Aorta (tissue), 5 donors: ENCODE results near the gene PLXND1. TPM values are rescaled to one million over a fixed set of nuclear protein-coding genes. Genes with fewer than 3 reads are reported as not detected.

Source experiments
- ATAC-seq: fragments of 200-7000 bp; cut with Tn5 transposase; one replicate; pipeline ENCODE4 v1.9.1; 2022; ENCODE audit warnings: moderate library complexity; ENCODE audit not compliant: low FRiP score
- DNase-seq, 2 donors: peaks; one replicate each; pipeline ENCODE4 v3.0.0-alpha.2; 2020
- H3K27ac ChIP-seq, 2 donors: one replicate each; pipeline ENCODE4 v1.5.1; 2013; ENCODE audit warnings: low read length in 2 of 2, mild to moderate bottlenecking in 2 of 2, moderate library complexity in 2 of 2, control low read depth in 1 of 2, inconsistent platforms in 1 of 2, low read depth in 1 of 2
- H3K27me3 ChIP-seq, 2 donors: one replicate each; pipeline ENCODE4 v1.6.1; 2013; ENCODE audit warnings: control low read depth in 1 of 2, low read length in 1 of 2, mild to moderate bottlenecking in 1 of 2, moderate library complexity in 1 of 2; ENCODE audit not compliant: insufficient read depth in 2 of 2, control insufficient read depth in 1 of 2
- H3K36me3 ChIP-seq, 2 donors: one replicate each; pipeline ENCODE4 v1.6.1; 2013; ENCODE audit warnings: control low read depth in 1 of 2, low read length in 1 of 2, mild to moderate bottlenecking in 1 of 2; ENCODE audit not compliant: insufficient read depth in 2 of 2, control insufficient read depth in 1 of 2
- H3K4me1 ChIP-seq, 2 donors: one replicate each; pipeline ENCODE4 v1.6.1; 2013; ENCODE audit warnings: low read length in 2 of 2, control low read depth in 1 of 2, mild to moderate bottlenecking in 1 of 2, moderate library complexity in 1 of 2; ENCODE audit not compliant: insufficient read depth in 2 of 2, control insufficient read depth in 1 of 2
- H3K4me3 ChIP-seq, 2 donors: one replicate each; pipeline ENCODE4 v1.5.1; 2013; ENCODE audit warnings: low read length in 2 of 2, control low read depth in 1 of 2, mild to moderate bottlenecking in 1 of 2
- H3K9me3 ChIP-seq: one replicate; pipeline ENCODE4 v1.6.1; 2013; ENCODE audit warnings: mild to moderate bottlenecking, low read length; ENCODE audit not compliant: control insufficient read depth
- WGBS, 2 donors: extraction: QIAGEN DNeasy Blood & Tissue Kit; methylation state at CpG; one replicate each; pipeline ENCODE4 v1.1.7; 2013; 5-methylcytosine and 5-hydroxymethylcytosine counted together
- intact Hi-C, 2 donors: fragments of 100-400 bp; cut with DNase I; formaldehyde crosslinking; loops; one replicate each; pipeline versions ENCODE4 v1.14.2 to v1.15.0; 2022
- polyA plus RNA-seq, 2 donors: library from polyadenylated mRNA; stranded (reverse); fragments of 200-250 nt; gene quantifications; one replicate each; pipeline ENCODE4 v1.2.3, GENCODE V29; 2013
- total RNA-seq, 2 donors: library from RNA; stranded (reverse); fragmentation: NEBNext Ultra II Directional; extraction: Animal tissue kit (Norgen Biotek cat#: 25700); gene quantifications; one replicate each; pipeline ENCODE4 v1.2.1, GENCODE V29; 2021
- donor health status: healthy with polysubstance abuse.
- donor health status: Bipolar disorder and iron deficiency.
- donor health status: DM: no; HTN: no; CAD: no.
- donor health status: DM: no; HTN: no; CAD: no.
- donor health status: DM: yes; HTN: yes; CAD: no.

The PLXND1 gene
- total and polyA plus RNA-seq, 4 donors: 55.5 to 358 (median 163) TPM

- H3K9me3 ChIP-seq: no peaks in the 10 kb centered on the region
- H3K27me3 ChIP-seq: no peaks in the 10 kb centered on the region
- H3K4me3 ChIP-seq: no peak overlapping the region
- 11 to 14% methylated on average over 15 of the region's 15 CpGs for WGBS, 2 donors
- peak overlapping the region in 1 of 2 donors; percentile 45 for H3K27ac ChIP-seq
- DNase-seq: peak; percentile 91 to 94
- ATAC-seq: peak; percentile 70
- no peaks in the 10 kb centered on the region for H3K36me3 ChIP-seq
- intact Hi-C loops: loop anchor here in 1 of 2 donors (5.0 kb wide), 2 partner anchors 41 to 111 kb away; no protein-coding TSS in a partner anchor
- H3K4me1 ChIP-seq: no peaks in the 10 kb centered on the region
Observed at GRCh38 chr3:129602730-129603560, 3.5 kb downstream of the PLXND1 start.

- peak overlapping the region in 1 of 2 donors; percentile 6 for H3K27ac ChIP-seq
- no peaks in the 10 kb centered on the region for H3K4me1 ChIP-seq
- H3K4me3 ChIP-seq: no peak overlapping the region
Observed at GRCh38 chr3:129602309-129602708, 4.2 kb downstream of the PLXND1 start.

GRCh38 chr3:129601713-129602112, 4.8 kb downstream of the PLXND1 start:
- Histone ChIP-seq H3K36me3 (no peaks in the 10 kb centered on the region), H3K4me3 (no peak overlapping the region), H3K27me3 (no peaks in the 10 kb centered on the region), H3K4me1 (no peaks in the 10 kb centered on the region), H3K27ac (no peak overlapping the region), H3K9me3 (no peaks in the 10 kb centered on the region)
- DNase-seq (no peak), ATAC-seq (no peak)
- WGBS, 2 donors: 17 to 22% methylated on average over 5 of the region's 5 CpGs
- intact Hi-C loops: loop anchor here in 1 of 2 donors (5.0 kb wide), 2 partner anchors 39 to 109 kb away; no protein-coding TSS in a partner anchor

More at GRCh38 chr3:129602309-129602708, 4.2 kb downstream of the PLXND1 start:
- Histone ChIP-seq H3K9me3 (no peaks in the 10 kb centered on the region), H3K27me3 (no peaks in the 10 kb centered on the region), H3K36me3 (no peaks in the 10 kb centered on the region)
- ATAC-seq (no peak), DNase-seq (no peak)
- WGBS, 2 donors: 67 to 72% methylated on average over 11 of the region's 11 CpGs
- intact Hi-C loops: loop anchor here in 1 of 2 donors (5.0 kb wide), 2 partner anchors 40 to 110 kb away; no protein-coding TSS in a partner anchor

DNA sequence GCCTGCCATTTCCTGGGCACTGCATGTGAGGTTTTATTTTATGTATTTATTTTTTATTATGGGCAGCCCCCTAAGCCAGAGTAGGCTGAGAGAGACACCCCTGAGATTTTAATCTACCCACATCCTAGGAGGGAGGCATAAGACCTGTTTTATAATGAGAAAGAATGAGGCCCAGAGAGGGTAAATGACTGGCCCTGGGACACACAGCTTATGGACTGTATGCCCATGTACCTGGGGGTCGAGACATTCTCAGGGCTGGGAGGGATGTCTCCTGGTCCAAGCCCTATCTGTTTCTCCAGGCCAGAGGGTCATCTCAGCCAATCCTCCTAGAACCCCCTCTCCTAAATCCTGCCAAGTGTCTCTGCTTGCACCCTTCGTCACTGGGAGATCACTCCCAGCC, 6.1 kb downstream of the PLXND1 start:
- Histone ChIP-seq H3K9me3 (no peaks in the 10 kb centered on the region), H3K27ac (no peak overlapping the region), H3K36me3 (no peaks in the 10 kb centered on the region), H3K4me3 (no peak overlapping the region), H3K27me3 (no peaks in the 10 kb centered on the region), H3K4me1 (no peaks in the 10 kb centered on the region)
- WGBS, 2 donors: 89 to 90% methylated on average over 2 of the region's 2 CpGs
- ATAC-seq: no peak
- no peak for DNase-seq
- intact Hi-C loops: loop anchor here in 1 of 2 donors (5.0 kb wide), 2 partner anchors 38 to 108 kb away; no protein-coding TSS in a partner anchor

DNA sequence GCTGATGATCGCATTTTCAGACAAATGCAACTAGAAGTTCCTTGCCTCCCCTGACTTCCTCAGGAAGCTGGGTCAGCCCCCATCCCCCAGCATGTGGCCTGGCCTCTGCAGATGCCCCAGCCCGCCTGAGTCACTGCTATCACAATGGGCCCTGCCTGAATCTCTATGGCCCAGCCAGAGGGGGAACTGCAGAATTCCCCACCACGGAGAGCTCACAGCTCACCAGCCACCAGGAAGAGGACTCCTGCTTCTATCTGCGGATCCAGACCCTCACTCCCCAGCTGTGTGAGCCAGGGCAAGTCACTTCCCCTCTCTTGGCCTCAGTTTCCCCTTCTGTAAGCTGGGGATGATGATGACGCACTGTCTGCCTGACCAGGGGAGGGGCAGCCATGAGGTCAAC, 6.9 kb downstream of the PLXND1 start:
- H3K36me3 ChIP-seq: no peaks in the 10 kb centered on the region
- H3K27ac ChIP-seq: no peak overlapping the region
- no peaks in the 10 kb centered on the region for H3K9me3 ChIP-seq
- ATAC-seq: no peak
- no peaks in the 10 kb centered on the region for H3K4me1 ChIP-seq
- WGBS, 2 donors: 70 to 72% methylated on average over 5 of the region's 5 CpGs
- peak in 1 of 2 donors; percentile 92 for DNase-seq
- intact Hi-C loops: loop anchor here in 1 of 2 donors (5.0 kb wide), 2 partner anchors 37 to 107 kb away; no protein-coding TSS in a partner anchor
- H3K27me3 ChIP-seq: no peaks in the 10 kb centered on the region
- no peak overlapping the region for H3K4me3 ChIP-seq

DNA sequence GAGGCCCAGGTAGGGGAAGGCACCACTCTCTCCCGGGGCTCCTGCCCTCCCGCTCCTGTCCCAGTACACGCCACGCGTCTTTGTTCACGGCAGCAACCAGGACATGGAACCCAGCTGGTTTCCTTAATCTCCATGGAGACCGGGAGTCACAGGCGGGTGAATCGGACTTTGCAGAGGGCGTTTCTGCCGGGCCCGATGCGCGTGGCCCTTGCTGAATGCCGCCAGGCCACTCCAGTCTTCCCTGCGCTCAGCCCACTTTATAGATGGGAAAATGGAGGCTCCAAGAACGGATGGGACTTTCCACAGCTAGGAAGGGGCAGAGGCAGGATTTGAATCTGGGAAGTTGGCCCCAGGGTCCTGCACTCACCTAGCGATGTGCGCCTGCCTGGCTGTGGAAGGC, 7.4 kb downstream of the PLXND1 start:
- H3K36me3 ChIP-seq: no peaks in the 10 kb centered on the region
- intact Hi-C loops: no loop called here
- no peaks in the 10 kb centered on the region for H3K4me1 ChIP-seq
- no peaks in the 10 kb centered on the region for H3K9me3 ChIP-seq
- WGBS, 2 donors: 89 to 92% methylated on average over 19 of the region's 19 CpGs
- ATAC-seq: no peak
- no peak overlapping the region for H3K4me3 ChIP-seq
- no peak for DNase-seq
- H3K27me3 ChIP-seq: no peaks in the 10 kb centered on the region
- no peak overlapping the region for H3K27ac ChIP-seq

- DNase-seq (no peak), ATAC-seq (no peak)
- intact Hi-C loops: no loop called here
- WGBS, 2 donors: 88 to 90% methylated on average over 11 of the region's 11 CpGs
- Histone ChIP-seq H3K36me3 (no peaks in the 10 kb centered on the region), H3K4me1 (no peaks in the 10 kb centered on the region), H3K27me3 (no peaks in the 10 kb centered on the region), H3K27ac (no peak overlapping the region), H3K9me3 (no peaks in the 10 kb centered on the region), H3K4me3 (no peak overlapping the region)
Observed at GRCh38 chr3:129598484-129598883, 8.0 kb downstream of the PLXND1 start.

GRCh38 chr3:129598000-129598381, 8.5 kb downstream of the PLXND1 start:
- WGBS, 2 donors: 34 to 35% methylated on average over 5 of the region's 5 CpGs
- H3K36me3 ChIP-seq: no peaks in the 10 kb centered on the region
- ATAC-seq (no peak), DNase-seq (no peak)
- intact Hi-C loops: loop anchor here (2.0 kb wide), 2 partner anchors 37 to 53 kb away; no protein-coding TSS in a partner anchor
- H3K4me3 ChIP-seq: no peak overlapping the region
- peak overlapping the region in 1 of 2 donors; percentile 79 for H3K27ac ChIP-seq
- no peaks in the 10 kb centered on the region for H3K27me3 ChIP-seq
- H3K4me1 ChIP-seq: no peaks in the 10 kb centered on the region
- H3K9me3 ChIP-seq: no peaks in the 10 kb centered on the region
